Fibroblast of lung (primary cell): ENCODE results near the gene SLC7A6.

Experiments used
- EZH2 ChIP-seq: IDR thresholded peaks from 2 replicates; pipeline ENCODE4 v1.5.1; 2012; ENCODE audit warnings: low read length, control low read depth, mild to moderate bottlenecking; ENCODE audit errors: missing control alignments
- TF ChIP-seq, protein P1 (sequence below), 2 donors: IDR thresholded peaks in 1 of 2; conservative IDR thresholded peaks in 1 of 2; 1 replicate in 1 of 2; 2 replicates in 1 of 2; pipeline ENCODE4 v1.5.1; 2011 to 2012; ENCODE audit warnings: low read length in 2 of 2, control low read depth in 1 of 2, inconsistent platforms in 1 of 2, low read depth in 1 of 2, mild to moderate bottlenecking in 1 of 2

DNA sequence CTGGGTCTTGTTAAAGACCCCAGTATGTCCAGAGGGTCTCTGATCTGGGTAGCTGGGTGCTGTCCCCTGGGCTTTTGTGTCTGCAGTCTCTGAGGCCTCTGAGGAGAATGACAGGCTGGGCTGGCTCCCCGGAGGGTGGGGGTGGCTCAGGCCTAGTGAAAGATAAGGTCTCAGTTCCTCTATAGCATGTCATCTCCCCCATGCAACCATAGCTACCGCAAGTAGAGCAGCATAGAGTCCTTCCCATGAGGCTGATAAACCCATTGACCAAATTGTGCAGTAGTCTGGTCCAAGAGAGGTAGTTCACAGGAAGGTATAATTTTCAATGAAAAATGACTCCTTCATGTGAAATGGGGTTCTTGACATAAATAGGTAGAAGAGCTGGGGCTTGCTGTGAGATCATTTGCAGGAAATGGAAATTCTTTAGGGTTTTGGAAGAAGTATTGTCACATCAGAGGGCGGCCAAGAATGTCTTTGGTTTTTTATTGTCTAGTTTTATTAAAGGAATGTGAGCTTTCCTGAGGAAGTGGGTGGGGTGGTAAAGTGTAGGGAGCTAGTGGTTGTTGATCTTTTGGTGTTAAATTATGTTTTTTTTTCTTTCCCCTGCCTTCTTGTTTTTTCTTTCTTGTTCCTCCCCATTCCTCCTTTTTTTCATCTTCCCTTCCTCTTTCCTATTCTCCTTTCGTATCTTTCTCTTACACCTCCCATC is 25.4 kb downstream of the SLC7A6 start:
- TF ChIP-seq, protein P1, sequence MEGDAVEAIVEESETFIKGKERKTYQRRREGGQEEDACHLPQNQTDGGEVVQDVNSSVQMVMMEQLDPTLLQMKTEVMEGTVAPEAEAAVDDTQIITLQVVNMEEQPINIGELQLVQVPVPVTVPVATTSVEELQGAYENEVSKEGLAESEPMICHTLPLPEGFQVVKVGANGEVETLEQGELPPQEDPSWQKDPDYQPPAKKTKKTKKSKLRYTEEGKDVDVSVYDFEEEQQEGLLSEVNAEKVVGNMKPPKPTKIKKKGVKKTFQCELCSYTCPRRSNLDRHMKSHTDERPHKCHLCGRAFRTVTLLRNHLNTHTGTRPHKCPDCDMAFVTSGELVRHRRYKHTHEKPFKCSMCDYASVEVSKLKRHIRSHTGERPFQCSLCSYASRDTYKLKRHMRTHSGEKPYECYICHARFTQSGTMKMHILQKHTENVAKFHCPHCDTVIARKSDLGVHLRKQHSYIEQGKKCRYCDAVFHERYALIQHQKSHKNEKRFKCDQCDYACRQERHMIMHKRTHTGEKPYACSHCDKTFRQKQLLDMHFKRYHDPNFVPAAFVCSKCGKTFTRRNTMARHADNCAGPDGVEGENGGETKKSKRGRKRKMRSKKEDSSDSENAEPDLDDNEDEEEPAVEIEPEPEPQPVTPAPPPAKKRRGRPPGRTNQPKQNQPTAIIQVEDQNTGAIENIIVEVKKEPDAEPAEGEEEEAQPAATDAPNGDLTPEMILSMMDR (conservative IDR thresholded peaks at IDR 0.05 in 1 of 2, IDR thresholded peaks at IDR 0.05 in 1 of 2; ENCODE audit: low read depth in 1 of 2, low read length in 2 of 2): no peak
- TF ChIP-seq EZH2: no peak
